H1 (cell line): ENCODE results near the gene HAT1. TPM values are rescaled to one million over a fixed set of nuclear protein-coding genes. Genes with fewer than 3 reads are reported as not detected.

Source experiments
- ATF3 ChIP-seq: IDR thresholded peaks from 2 replicates; pipeline ENCODE4 v1.6.1; 2011; ENCODE audit warnings: low read depth, mild to moderate bottlenecking, low read length; ENCODE audit not compliant: insufficient read depth
- BACH1 ChIP-seq: IDR thresholded peaks from 2 replicates; pipeline ENCODE4 v1.6.1; 2012; ENCODE audit warnings: low read length, improper control_type of control experiment
- CEBPB ChIP-seq: IDR thresholded peaks from 2 replicates; pipeline ENCODE4 v1.6.1; 2012; ENCODE audit warnings: low read depth, low read length
- POLR2A ChIP-seq, 2 experiments: IDR thresholded peaks; 1 replicate in 1 of 2; 2 replicates in 1 of 2; pipeline ENCODE4 v1.6.1; 2011; ENCODE audit warnings: low read depth in 2 of 2, low read length in 2 of 2, mild to moderate bottlenecking in 2 of 2; ENCODE audit errors: control extremely low read depth in 1 of 2
- POLR2AphosphoS5 ChIP-seq: IDR thresholded peaks from 2 replicates; pipeline ENCODE4 v1.6.1; 2011; ENCODE audit warnings: low read depth, low read length
- POU5F1 ChIP-seq: IDR thresholded peaks from 2 replicates; pipeline ENCODE4 v1.6.1; 2011; ENCODE audit warnings: low read depth, mild to moderate bottlenecking, low read length, moderate library complexity
- polyA plus RNA-seq, 7 experiments: library from polyadenylated mRNA; depleted of rRNA in 3 of 7; stranded (reverse) in 5 of 7; unstranded in 2 of 7; fragments of >200 nt in 5 of 7; fragments of 200-250 nt in 2 of 7; gene quantifications; 1 replicate in 5 of 7; 2 replicates in 1 of 7; 4 replicates in 1 of 7; pipeline versions ENCODE4 v1.2.1 to v1.2.3, GENCODE V29; 2011 to 2013; ENCODE audit warnings: missing spikeins in 2 of 7, mixed read lengths in 2 of 7
- total RNA-seq: library from RNA; stranded (reverse); fragmentation: NEBNext Ultra II Directional; extraction: Animal tissue kit (Norgen Biotek cat#: 25700); gene quantifications from 2 replicates; pipeline ENCODE4 v1.2.1, GENCODE V29; 2021

HAT1 gene
- total and polyA plus RNA-seq, 2 of the 8 experiments (the other 6 are each of a cell fraction or from before 2014, with no cell fraction given), result 44.6 to 74.2 TPM

GRCh38 chr2:171924170-171924942 lies 2.1 kb downstream of the HAT1 start (continued):
- TF ChIP-seq ATF3 (no peak), CEBPB (no peak), POLR2AphosphoS5 (no peak), BACH1 (no peak), POU5F1 (no peak), POLR2A (IDR thresholded peaks at IDR 0.05; ENCODE audit: control extremely low read depth in 1 of 2, low read depth in 2 of 2, low read length in 2 of 2) (no peak)
